Keratinocyte (primary cell): ENCODE results near the gene RTP5.

Experiments used
- CTCF ChIP-seq, 3 experiments: IDR thresholded peaks in 1 of 3; conservative IDR thresholded peaks in 1 of 3; optimal IDR thresholded peaks in 1 of 3; 2 replicates in 2 of 3; 3 replicates in 1 of 3; pipeline versions ENCODE3 to v1.5.1; 2011; ENCODE audit warnings: low read length in 3 of 3, mild to moderate bottlenecking in 3 of 3, moderate library complexity in 2 of 3, control low read depth in 1 of 3, inconsistent platforms in 1 of 3; ENCODE audit not compliant: insufficient read depth in 2 of 3; ENCODE audit errors: extremely low read depth in 1 of 3
- EZH2 ChIP-seq: IDR thresholded peaks from one replicate; pipeline ENCODE4 v1.6.1; 2012; ENCODE audit warnings: inconsistent platforms, mild to moderate bottlenecking, low read length, moderate library complexity

GRCh38 chr2:241842620-241843211, 26.8 kb upstream of the RTP5 start:
- TF ChIP-seq CTCF (optimal IDR thresholded peaks at IDR 0.05 in 1 of 3, IDR thresholded peaks at IDR 0.05 in 1 of 3, conservative IDR thresholded peaks at IDR 0.05 in 1 of 3; ENCODE audit: extremely low read depth in 1 of 3, insufficient read depth in 2 of 3, low read length in 3 of 3), result no peak
- no peak for TF ChIP-seq EZH2
